Measurements from ENCODE around the gene CTSG.
"Not testable (repeated sequence)": the region's sequence is repeated elsewhere in the genome, so short reads cannot be mapped to it uniquely, and the experiment has no call there.

Gene CTSG

DNA sequence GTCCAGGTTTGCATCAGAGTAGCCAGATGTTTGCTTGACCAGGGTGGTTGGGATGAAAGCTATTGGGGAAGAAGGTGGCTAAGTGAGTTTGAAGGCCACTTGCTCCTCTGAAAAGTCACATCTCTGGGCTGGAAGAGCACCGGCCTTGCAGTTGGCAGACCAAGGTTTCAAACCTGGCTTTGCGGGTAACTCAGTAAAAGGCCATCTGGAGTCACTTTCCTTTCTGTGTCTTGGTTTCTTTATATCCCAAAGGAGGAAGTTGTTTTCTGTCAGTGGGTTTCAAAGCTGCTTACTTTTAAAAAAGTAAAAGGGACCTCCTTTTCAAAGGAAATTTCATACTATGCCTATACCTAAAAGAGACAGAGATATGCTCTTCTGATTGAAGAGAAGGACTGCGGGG, 41.8 kb downstream of the CTSG start:
- TF ChIP-seq ZFHX2 (tag by site-specific recombination; conservative IDR thresholded peaks at IDR 0.05): no peak
- no peak for TF ChIP-seq HOXD13 (CRISPR knock-in tag; IDR thresholded peaks at IDR 0.05; ENCODE audit: borderline replicate concordance)
- no peak for TF ChIP-seq KLF8 (tag by site-specific recombination; IDR thresholded peaks at IDR 0.05)
- no peak for TF ChIP-seq ZEB2 (tag by site-specific recombination; IDR thresholded peaks at IDR 0.05)
- no peak for TF ChIP-seq ZNF24 (tag by site-specific recombination; IDR thresholded peaks at IDR 0.05)
- no peak for TF ChIP-seq ZBTB11 (tag by site-specific recombination; conservative IDR thresholded peaks at IDR 0.05; ENCODE audit: low read depth)
- no peak for TF ChIP-seq ZNF521 (tag by site-specific recombination; IDR thresholded peaks at IDR 0.05)
- no peak for TF ChIP-seq ZNF394 (tag by site-specific recombination; IDR thresholded peaks at IDR 0.05; ENCODE audit: borderline replicate concordance)
- TF ChIP-seq, protein P1, sequence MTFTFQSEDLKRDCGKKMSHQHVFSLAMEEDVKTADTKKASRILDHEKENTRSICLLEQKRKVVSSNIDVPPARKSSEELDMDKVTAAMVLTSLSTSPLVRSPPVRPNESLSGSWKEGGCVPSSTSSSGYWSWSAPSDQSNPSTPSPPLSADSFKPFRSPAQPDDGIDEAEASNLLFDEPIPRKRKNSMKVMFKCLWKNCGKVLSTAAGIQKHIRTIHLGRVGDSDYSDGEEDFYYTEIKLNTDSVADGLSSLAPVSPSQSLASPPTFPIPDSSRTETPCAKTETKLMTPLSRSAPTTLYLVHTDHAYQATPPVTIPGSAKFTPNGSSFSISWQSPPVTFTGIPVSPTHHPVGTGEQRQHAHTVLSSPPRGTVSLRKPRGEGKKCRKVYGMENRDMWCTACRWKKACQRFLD (tag by site-specific recombination; IDR thresholded peaks at IDR 0.05): no peak
- TF ChIP-seq, protein P2, sequence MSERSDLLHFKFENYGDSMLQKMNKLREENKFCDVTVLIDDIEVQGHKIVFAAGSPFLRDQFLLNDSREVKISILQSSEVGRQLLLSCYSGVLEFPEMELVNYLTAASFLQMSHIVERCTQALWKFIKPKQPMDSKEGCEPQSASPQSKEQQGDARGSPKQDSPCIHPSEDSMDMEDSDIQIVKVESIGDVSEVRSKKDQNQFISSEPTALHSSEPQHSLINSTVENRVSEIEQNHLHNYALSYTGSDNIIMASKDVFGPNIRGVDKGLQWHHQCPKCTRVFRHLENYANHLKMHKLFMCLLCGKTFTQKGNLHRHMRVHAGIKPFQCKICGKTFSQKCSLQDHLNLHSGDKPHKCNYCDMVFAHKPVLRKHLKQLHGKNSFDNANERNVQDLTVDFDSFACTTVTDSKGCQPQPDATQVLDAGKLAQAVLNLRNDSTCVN (tag by site-specific recombination; optimal IDR thresholded peaks at IDR 0.05): no peak
- TF ChIP-seq, protein P3, sequence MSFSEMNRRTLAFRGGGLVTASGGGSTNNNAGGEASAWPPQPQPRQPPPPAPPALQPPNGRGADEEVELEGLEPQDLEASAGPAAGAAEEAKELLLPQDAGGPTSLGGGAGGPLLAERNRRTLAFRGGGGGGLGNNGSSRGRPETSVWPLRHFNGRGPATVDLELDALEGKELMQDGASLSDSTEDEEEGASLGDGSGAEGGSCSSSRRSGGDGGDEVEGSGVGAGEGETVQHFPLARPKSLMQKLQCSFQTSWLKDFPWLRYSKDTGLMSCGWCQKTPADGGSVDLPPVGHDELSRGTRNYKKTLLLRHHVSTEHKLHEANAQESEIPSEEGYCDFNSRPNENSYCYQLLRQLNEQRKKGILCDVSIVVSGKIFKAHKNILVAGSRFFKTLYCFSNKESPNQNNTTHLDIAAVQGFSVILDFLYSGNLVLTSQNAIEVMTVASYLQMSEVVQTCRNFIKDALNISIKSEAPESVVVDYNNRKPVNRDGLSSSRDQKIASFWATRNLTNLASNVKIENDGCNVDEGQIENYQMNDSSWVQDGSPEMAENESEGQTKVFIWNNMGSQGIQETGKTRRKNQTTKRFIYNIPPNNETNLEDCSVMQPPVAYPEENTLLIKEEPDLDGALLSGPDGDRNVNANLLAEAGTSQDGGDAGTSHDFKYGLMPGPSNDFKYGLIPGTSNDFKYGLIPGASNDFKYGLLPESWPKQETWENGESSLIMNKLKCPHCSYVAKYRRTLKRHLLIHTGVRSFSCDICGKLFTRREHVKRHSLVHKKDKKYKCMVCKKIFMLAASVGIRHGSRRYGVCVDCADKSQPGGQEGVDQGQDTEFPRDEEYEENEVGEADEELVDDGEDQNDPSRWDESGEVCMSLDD (tag by site-specific recombination; IDR thresholded peaks at IDR 0.05): no peak
- no peak for TF ChIP-seq ZNF324 (tag by site-specific recombination; IDR thresholded peaks at IDR 0.05)
- TF ChIP-seq RBAK (tag by site-specific recombination; IDR thresholded peaks at IDR 0.05): no peak
- no peak for TF ChIP-seq ZNF341 (tag by site-specific recombination; IDR thresholded peaks at IDR 0.05; ENCODE audit: low read depth)
- no peak for TF ChIP-seq ZNF747 (tag by site-specific recombination; IDR thresholded peaks at IDR 0.05)
- Histone ChIP-seq H3K27ac (ENCODE audit: extremely low read depth, low read depth, low read length) (no peak overlapping the region), H3K4me1 (ENCODE audit: control insufficient read depth, insufficient read depth, low read length) (no peaks in the 10 kb centered on the region), H3K36me3 (ENCODE audit: control insufficient read depth in 2 of 2, insufficient read depth in 1 of 2, low read length in 2 of 2) (no peaks in the 10 kb centered on the region), H3K9me3 (ENCODE audit: control insufficient read depth, insufficient read depth, low read depth, low read length) (no peaks in the 10 kb centered on the region), H3K4me3 (ENCODE audit: low read depth, low read length) (no peak overlapping the region)
- CTCF ChIA-PET: interaction anchor here (1.3 kb wide), 1 partner anchor 71 kb away, joined by 4 read pairs; no protein-coding TSS in a partner anchor
- POLR2A ChIA-PET: no interaction called here

- H3K36me3 ChIP-seq (ENCODE audit: control insufficient read depth in 2 of 2, insufficient read depth in 1 of 2, low read length in 2 of 2); H3K4me3 ChIP-seq (ENCODE audit: low read depth, low read length); H3K27ac ChIP-seq (ENCODE audit: extremely low read depth, low read depth, low read length); POLR2A ChIA-PET; H3K9me3 ChIP-seq (ENCODE audit: control insufficient read depth, insufficient read depth, low read depth, low read length); CTCF ChIA-PET; H3K4me1 ChIP-seq (ENCODE audit: control insufficient read depth, insufficient read depth, low read length): not testable (repeated sequence)
Observed at GRCh38 chr14:24525877-24526620, 50.0 kb downstream of the CTSG start.

Measured in HEK293 (cell line).